ENCODE results near the gene ZBTB34.

- no peak for TF ChIP-seq CTCF (IDR thresholded peaks at IDR 0.05)
- no peak for TF ChIP-seq POLR2A (IDR thresholded peaks at IDR 0.05)
These were observed 41.8 kb downstream of the ZBTB34 start for GRCh38 chr9:126902210-126902609.
